Measurements from ENCODE around the gene RHEBL1. TPM values are rescaled to one million over a fixed set of nuclear protein-coding genes. Genes with fewer than 3 reads are reported as not detected.

RHEBL1 gene
- total and polyA plus RNA-seq, 7 donors: 0.21 to 1.2 (median 0.77) TPM; not detected in 3

GRCh38 chr12:49031573-49032161, 38.1 kb downstream of the RHEBL1 start:
- no peak for ATAC-seq
- Histone ChIP-seq H3K27ac (no peak overlapping the region), H3K4me1 (no peaks in the 10 kb centered on the region), H3K36me3 (ENCODE audit: insufficient read depth in 1 of 2, low read depth in 1 of 2) (peaks cover 8 to 98% of the 10 kb centered on the region in 2 donors), H3K9me3 (no peaks in the 10 kb centered on the region), H3K4me3 (no peak overlapping the region), H3K27me3 (ENCODE audit: insufficient read depth in 3 of 3, low read length in 2 of 3) (no peaks in the 10 kb centered on the region)
- intact Hi-C loops (cut with DNase I): no loop called here
- DNase-seq: peak in 1 of 2 donors; percentile 51
- no peak for TF ChIP-seq CTCF (IDR thresholded peaks at IDR 0.05)
- WGBS, 3 donors: 59 to 70% (median 60%) methylated on average over 8 of the region's 8 CpGs

- no peaks in the 10 kb centered on the region for H3K27me3 ChIP-seq (ENCODE audit: insufficient read depth in 3 of 3, low read length in 2 of 3)
- H3K4me3 ChIP-seq: no peak overlapping the region
- no peaks in the 10 kb centered on the region for H3K4me1 ChIP-seq
- ATAC-seq (no peak), DNase-seq (no peak)
- H3K9me3 ChIP-seq: no peaks in the 10 kb centered on the region
- peaks cover 8 to 100% of the 10 kb centered on the region in 2 donors for H3K36me3 ChIP-seq (ENCODE audit: insufficient read depth in 1 of 2, low read depth in 1 of 2)
- intact Hi-C loops (cut with DNase I): no loop called here
- no peak overlapping the region for H3K27ac ChIP-seq
- no peak for TF ChIP-seq CTCF (IDR thresholded peaks at IDR 0.05)
- WGBS, 3 donors: 90 to 91% (median 91%) methylated on average over 19 of the region's 19 CpGs
Observed at GRCh38 chr12:49030714-49031572, 38.8 kb downstream of the RHEBL1 start.

- ATAC-seq: no peak
- H3K27me3 ChIP-seq (ENCODE audit: insufficient read depth in 3 of 3, low read length in 2 of 3): no peaks in the 10 kb centered on the region
- no peak overlapping the region for H3K27ac ChIP-seq
- H3K4me1 ChIP-seq: no peaks in the 10 kb centered on the region
- H3K9me3 ChIP-seq: no peaks in the 10 kb centered on the region
- intact Hi-C loops (cut with DNase I): no loop called here
- no peak for DNase-seq
- WGBS, 3 donors: 88 to 94% (median 88%) methylated on average over 8 of the region's 8 CpGs
- peaks cover 8 to 100% of the 10 kb centered on the region in 2 donors for H3K36me3 ChIP-seq (ENCODE audit: insufficient read depth in 1 of 2, low read depth in 1 of 2)
- no peak overlapping the region for H3K4me3 ChIP-seq
- no peak for TF ChIP-seq CTCF (IDR thresholded peaks at IDR 0.05)
Observed at GRCh38 chr12:49030119-49030518, 39.7 kb downstream of the RHEBL1 start.

- 74 to 89% (median 85%) methylated on average over 10 of the region's 10 CpGs for WGBS, 3 donors
- no peaks in the 10 kb centered on the region for H3K27me3 ChIP-seq (ENCODE audit: insufficient read depth in 3 of 3, low read length in 2 of 3)
- H3K9me3 ChIP-seq: no peaks in the 10 kb centered on the region
- no peak for DNase-seq
- no peaks in the 10 kb centered on the region for H3K4me1 ChIP-seq
- ATAC-seq: no peak
- H3K27ac ChIP-seq: no peak overlapping the region
- H3K4me3 ChIP-seq: no peak overlapping the region
- intact Hi-C loops (cut with DNase I): no loop called here
- no peak for TF ChIP-seq CTCF (IDR thresholded peaks at IDR 0.05)
- peaks cover 8 to 100% of the 10 kb centered on the region in 2 donors for H3K36me3 ChIP-seq (ENCODE audit: insufficient read depth in 1 of 2, low read depth in 1 of 2)
Observed at GRCh38 chr12:49028666-49029275, 41.0 kb downstream of the RHEBL1 start.

All from psoas muscle (tissue), 8 donors.